HepG2 (cell line): ENCODE data around the gene CD83. TPM values are rescaled to one million over a fixed set of nuclear protein-coding genes. Genes with fewer than 3 reads are reported as not detected.

ENCODE experiments used
- ATAC-seq: fragments of 200-7000 bp; cut with Tn5 transposase; 3 replicates; pipeline ENCODE4 v1.9.1; 2020; ENCODE audit warnings: mild to moderate bottlenecking, moderate library complexity
- BruUV-seq: library from RNA; stranded (reverse); fragments of 400-500 nt; replicated peaks from 2 replicates; lab custom pipeline; 2021; lab: Mats Ljungman, UMichigan
- CTCF ChIA-PET: fragments of 300-600 bp; formaldehyde crosslinking; extraction: SDS; loops from one replicate; lab custom pipeline; 2021; ENCODE audit warnings: low total read pairs, inconsistent platforms, low intra/inter-chr PET ratio; lab: Yijun Ruan, JAX
- POLR2A ChIA-PET: fragments of 350-600 bp; sonication (Branson Sonifier 250); formaldehyde crosslinking; loops from one replicate; lab custom pipeline; 2020; ENCODE audit warnings: antibody characterized with exemption, inconsistent platforms; lab: Yijun Ruan, JAX
- DNase-seq: peaks from one replicate; pipeline ENCODE4 v3.0.0-alpha.2; 2015; ENCODE audit warnings: low spot score
- FAIRE-seq: peaks from 3 replicates; lab custom pipeline; 2011; peaks lifted over from hg19 to GRCh38; lab: Jason Lieb, UNC
- H2AFZ ChIP-seq: one replicate; pipeline ENCODE4 v1.6.1; 2011; ENCODE audit warnings: low read length, inconsistent platforms
- H3K27ac ChIP-seq: fragments of 300-600 bp; 3 replicates; pipeline ENCODE4 v1.8.0; 2011; ENCODE audit warnings: mixed run types, mild to moderate bottlenecking, mixed read lengths, low read length, inconsistent platforms; ENCODE audit not compliant: insufficient read depth; ENCODE audit errors: extremely low read length
- H3K27me3 ChIP-seq, 2 experiments: fragments of 200-600 bp in 1 of 2; 2 replicates in 1 of 2; 3 replicates in 1 of 2; pipeline versions ENCODE4 v1.6.0 to v1.8.0; 2011; ENCODE audit warnings: low read length in 2 of 2, mild to moderate bottlenecking in 2 of 2, moderate library complexity in 2 of 2, inconsistent platforms in 1 of 2; ENCODE audit not compliant: insufficient read depth in 2 of 2, control insufficient read depth in 1 of 2
- H3K36me3 ChIP-seq, 2 experiments: fragments of 200-600 bp in 1 of 2; replicated peaks in 1 of 2; 2 replicates in 1 of 2; 3 replicates in 1 of 2; pipeline versions ENCODE4 v1.5.1 to v1.8.0; 2011; ENCODE audit warnings: low read length in 2 of 2, inconsistent platforms in 1 of 2; ENCODE audit not compliant: insufficient read depth in 2 of 2, control insufficient read depth in 1 of 2
- H3K4me1 ChIP-seq: 2 replicates; pipeline ENCODE4 v1.5.1; 2012; ENCODE audit warnings: low read length, inconsistent platforms; ENCODE audit not compliant: insufficient read depth
- H3K4me2 ChIP-seq: 2 replicates; pipeline ENCODE4 v1.6.0; 2011; ENCODE audit warnings: low read depth, low read length, inconsistent platforms
- H3K4me3 ChIP-seq, 3 experiments: fragments of 200-600 bp in 1 of 3; sonication (generic), shearing (Covaris generic) in 1 of 3; replicated peaks in 1 of 3; 2 replicates each; pipeline ENCODE4 v1.5.1; 2011 to 2016; ENCODE audit warnings: low read length in 3 of 3, inconsistent platforms in 2 of 3, low read depth in 2 of 3, mild to moderate bottlenecking in 2 of 3, control low read depth in 1 of 3, mixed read lengths in 1 of 3; ENCODE audit not compliant: insufficient read depth in 1 of 3
- H3K79me2 ChIP-seq: one replicate; pipeline ENCODE4 v1.6.1; 2011; ENCODE audit warnings: low read length, inconsistent platforms; ENCODE audit not compliant: insufficient read depth
- H3K9ac ChIP-seq: 2 replicates; pipeline ENCODE4 v1.6.0; 2011; ENCODE audit warnings: mild to moderate bottlenecking, low read depth, low read length, inconsistent platforms; ENCODE audit not compliant: insufficient read depth
- H3K9me3 ChIP-seq: 2 replicates; pipeline ENCODE4 v1.5.1; 2012; ENCODE audit warnings: mild to moderate bottlenecking, low read length
- H4K20me1 ChIP-seq: 2 replicates; pipeline ENCODE4 v1.6.0; 2011; ENCODE audit warnings: inconsistent platforms, mild to moderate bottlenecking, low read length, moderate library complexity; ENCODE audit not compliant: insufficient read depth
- JUNB ChIP-seq: sonication (generic); formaldehyde crosslinking; IDR thresholded peaks from 2 replicates; pipeline ENCODE4 v1.8.0; 2022; ENCODE audit warnings: missing genetic modification reagents, mild to moderate bottlenecking, borderline replicate concordance
- KLF9 ChIP-seq: IDR thresholded peaks from 2 replicates; pipeline ENCODE4 v1.6.1; 2016; ENCODE audit warnings: low read depth
- MYNN ChIP-seq: sonication (generic); formaldehyde crosslinking; IDR thresholded peaks from 2 replicates; pipeline ENCODE4 v1.4.0; 2020; ENCODE audit warnings: mild to moderate bottlenecking, low read depth, missing genetic modification reagents
- NR3C1 ChIP-seq: sonication (generic); formaldehyde crosslinking; IDR thresholded peaks from 2 replicates; pipeline ENCODE4 v1.4.0; 2020; ENCODE audit warnings: missing genetic modification reagents
- ZFP37 ChIP-seq: sonication (generic); formaldehyde crosslinking; IDR thresholded peaks from 2 replicates; pipeline ENCODE4 v1.4.0; 2020; ENCODE audit warnings: missing genetic modification reagents, borderline replicate concordance
- ZNF180 ChIP-seq: sonication (generic); formaldehyde crosslinking; IDR thresholded peaks from 2 replicates; pipeline ENCODE4 v1.4.0; 2020; ENCODE audit warnings: low read depth, missing genetic modification reagents, borderline replicate concordance
- ZNF34 ChIP-seq: sonication (generic); formaldehyde crosslinking; IDR thresholded peaks from 2 replicates; pipeline ENCODE4 v1.4.0; 2020; ENCODE audit warnings: mild to moderate bottlenecking, missing genetic modification reagents, borderline replicate concordance
- ZNF354B ChIP-seq: sonication (generic); formaldehyde crosslinking; IDR thresholded peaks from 2 replicates; pipeline ENCODE4 v1.8.0; 2022; ENCODE audit warnings: mild to moderate bottlenecking, missing genetic modification reagents
- ZNF792 ChIP-seq: IDR thresholded peaks from 2 replicates; pipeline ENCODE4 v1.6.1; 2016
- WGBS: methylation state at CpG from one replicate; pipeline ENCODE4 v1.1.6; 2017; ENCODE audit warnings: low lambda C conversion rate; 5-methylcytosine and 5-hydroxymethylcytosine counted together
- in situ Hi-C: cut with HindIII; loops from 2 replicates; pipeline ENCODE4 v1.10.0; 2017; ENCODE audit warnings: low pct_unique_long_range_greater_than_20kb; ENCODE audit not compliant: extremely low pct_ligation_motif_present
- intact Hi-C: fragments of 100-400 bp; cut with micrococcal nuclease; formaldehyde crosslinking; loops from one replicate; pipeline ENCODE4 v1.10.0; 2022; ENCODE audit not compliant: unreplicated experiment
- polyA plus RNA-seq, 8 experiments: library from polyadenylated mRNA; depleted of rRNA in 3 of 8; stranded (reverse) in 7 of 8; unstranded in 1 of 8; fragments of >200 nt; fragmentation: Illumina TruSeq in 4 of 8; extraction: Trizol in 4 of 8; gene quantifications; 2 replicates each; pipeline versions ENCODE4 v1.2.1 to v1.2.3, GENCODE V29; 2011 to 2016; ENCODE audit warnings: low read depth in 4 of 8, missing spikeins in 1 of 8, mixed read lengths in 1 of 8; ENCODE audit not compliant: insufficient read depth in 1 of 8
- total RNA-seq, 5 experiments: library from RNA; depleted of rRNA; stranded (reverse); fragments of >200 nt; fragmentation: Illumina TruSeq; extraction: Trizol; gene quantifications; 2 replicates each; pipeline ENCODE4 v1.2.3, GENCODE V29; 2016; ENCODE audit warnings: low read depth in 1 of 5
- TF ChIP-seq, protein P1 (sequence below): sonication (generic); formaldehyde crosslinking; IDR thresholded peaks from 2 replicates; pipeline ENCODE4 v1.4.0; 2020; ENCODE audit warnings: missing genetic modification reagents
- TF ChIP-seq, protein P2 (sequence below): IDR thresholded peaks from 2 replicates; pipeline ENCODE4 v1.4.0; 2020; ENCODE audit warnings: mild to moderate bottlenecking, missing genetic modification reagents
- TF ChIP-seq, protein P3 (sequence below): sonication (generic); formaldehyde crosslinking; IDR thresholded peaks from 2 replicates; pipeline ENCODE4 v1.8.1; 2023; ENCODE audit warnings: mild to moderate bottlenecking, moderate library complexity, missing genetic modification reagents
- TF ChIP-seq, protein P4 (sequence below): sonication (generic); formaldehyde crosslinking; conservative IDR thresholded peaks from 2 replicates; pipeline ENCODE4 v1.4.0; 2020; ENCODE audit warnings: missing genetic modification reagents
- TF ChIP-seq, protein P5 (sequence below): sonication (generic); formaldehyde crosslinking; conservative IDR thresholded peaks from 2 replicates; pipeline ENCODE4 v1.4.0; 2020; ENCODE audit warnings: missing genetic modification reagents

Gene CD83
- total and polyA plus RNA-seq, 2 of the 13 experiments (the other 11 are each of a cell fraction or from before 2014, with no cell fraction given), result 0.46 to 2.3 TPM

DNA sequence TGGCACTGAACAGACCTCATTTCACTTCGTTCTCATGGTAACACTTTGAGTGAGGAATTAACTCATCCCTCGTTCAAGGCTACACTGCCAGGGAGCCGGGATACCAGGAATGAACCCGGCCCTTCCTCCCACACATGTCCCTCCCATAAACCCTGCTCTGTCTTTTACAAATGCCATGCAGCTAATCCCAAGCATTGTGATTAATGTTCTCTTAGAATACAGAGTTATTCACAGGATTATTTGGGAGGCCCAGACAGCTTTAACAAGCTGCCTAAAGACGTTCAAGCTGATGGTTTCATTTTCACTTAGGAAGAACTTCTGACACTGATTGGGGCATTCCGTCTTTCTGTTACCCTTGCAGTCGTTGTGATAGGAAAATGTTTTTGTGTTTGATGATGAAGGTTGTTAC lies 42.5 kb upstream of the CD83 start:
- no peak for FAIRE-seq
- intact Hi-C loops (no loop called here), in situ Hi-C loops (no loop called here)
- H3K9ac ChIP-seq, result no peak overlapping the region; the same call in 1 of the 2 replicates
- no peaks in the 10 kb centered on the region for H3K36me3 ChIP-seq
- H3K27ac ChIP-seq, result no peak overlapping the region
- H3K4me1 ChIP-seq, result peaks cover 8% of the 10 kb centered on the region; the same call in 1 of the 2 replicates
- ChIA-PET POLR2A (no interaction called here), CTCF (no interaction called here)
- peak; percentile 81 for ATAC-seq
- peak overlapping the region; percentile 67 for H3K4me2 ChIP-seq
- no TSS peak for BruUV-seq
- H3K4me3 ChIP-seq, result peak overlapping the region; percentile 22 to 45 (median 43); a peak in 4 of 6 replicates
- no peaks in the 10 kb centered on the region for H3K79me2 ChIP-seq
- H3K27me3 ChIP-seq, result peaks cover 1 to 7% of the 10 kb centered on the region in 2 experiments; a peak in 2 of 5 replicates
- H2AFZ ChIP-seq, result peak overlapping the region; percentile 67
- H3K9me3 ChIP-seq, result no peaks in the 10 kb centered on the region
- DNase-seq, result no peak
- no peaks in the 10 kb centered on the region for H4K20me1 ChIP-seq
- WGBS, result 1% methylated on average over 7 of the region's 7 CpGs
- TF ChIP-seq, protein P1, sequence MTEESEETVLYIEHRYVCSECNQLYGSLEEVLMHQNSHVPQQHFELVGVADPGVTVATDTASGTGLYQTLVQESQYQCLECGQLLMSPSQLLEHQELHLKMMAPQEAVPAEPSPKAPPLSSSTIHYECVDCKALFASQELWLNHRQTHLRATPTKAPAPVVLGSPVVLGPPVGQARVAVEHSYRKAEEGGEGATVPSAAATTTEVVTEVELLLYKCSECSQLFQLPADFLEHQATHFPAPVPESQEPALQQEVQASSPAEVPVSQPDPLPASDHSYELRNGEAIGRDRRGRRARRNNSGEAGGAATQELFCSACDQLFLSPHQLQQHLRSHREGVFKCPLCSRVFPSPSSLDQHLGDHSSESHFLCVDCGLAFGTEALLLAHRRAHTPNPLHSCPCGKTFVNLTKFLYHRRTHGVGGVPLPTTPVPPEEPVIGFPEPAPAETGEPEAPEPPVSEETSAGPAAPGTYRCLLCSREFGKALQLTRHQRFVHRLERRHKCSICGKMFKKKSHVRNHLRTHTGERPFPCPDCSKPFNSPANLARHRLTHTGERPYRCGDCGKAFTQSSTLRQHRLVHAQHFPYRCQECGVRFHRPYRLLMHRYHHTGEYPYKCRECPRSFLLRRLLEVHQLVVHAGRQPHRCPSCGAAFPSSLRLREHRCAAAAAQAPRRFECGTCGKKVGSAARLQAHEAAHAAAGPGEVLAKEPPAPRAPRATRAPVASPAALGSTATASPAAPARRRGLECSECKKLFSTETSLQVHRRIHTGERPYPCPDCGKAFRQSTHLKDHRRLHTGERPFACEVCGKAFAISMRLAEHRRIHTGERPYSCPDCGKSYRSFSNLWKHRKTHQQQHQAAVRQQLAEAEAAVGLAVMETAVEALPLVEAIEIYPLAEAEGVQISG (CRISPR knock-in tag), result no peak
- TF ChIP-seq ZNF354B (CRISPR knock-in tag) (no peak), ZNF180 (no peak), MYNN (no peak), KLF9 (CRISPR knock-in tag) (no peak), NR3C1 (CRISPR knock-in tag) (no peak), ZFP37 (no peak), JUNB (CRISPR knock-in tag) (no peak), ZNF34 (CRISPR knock-in tag) (no peak), ZNF792 (no peak)
- TF ChIP-seq, protein P2, sequence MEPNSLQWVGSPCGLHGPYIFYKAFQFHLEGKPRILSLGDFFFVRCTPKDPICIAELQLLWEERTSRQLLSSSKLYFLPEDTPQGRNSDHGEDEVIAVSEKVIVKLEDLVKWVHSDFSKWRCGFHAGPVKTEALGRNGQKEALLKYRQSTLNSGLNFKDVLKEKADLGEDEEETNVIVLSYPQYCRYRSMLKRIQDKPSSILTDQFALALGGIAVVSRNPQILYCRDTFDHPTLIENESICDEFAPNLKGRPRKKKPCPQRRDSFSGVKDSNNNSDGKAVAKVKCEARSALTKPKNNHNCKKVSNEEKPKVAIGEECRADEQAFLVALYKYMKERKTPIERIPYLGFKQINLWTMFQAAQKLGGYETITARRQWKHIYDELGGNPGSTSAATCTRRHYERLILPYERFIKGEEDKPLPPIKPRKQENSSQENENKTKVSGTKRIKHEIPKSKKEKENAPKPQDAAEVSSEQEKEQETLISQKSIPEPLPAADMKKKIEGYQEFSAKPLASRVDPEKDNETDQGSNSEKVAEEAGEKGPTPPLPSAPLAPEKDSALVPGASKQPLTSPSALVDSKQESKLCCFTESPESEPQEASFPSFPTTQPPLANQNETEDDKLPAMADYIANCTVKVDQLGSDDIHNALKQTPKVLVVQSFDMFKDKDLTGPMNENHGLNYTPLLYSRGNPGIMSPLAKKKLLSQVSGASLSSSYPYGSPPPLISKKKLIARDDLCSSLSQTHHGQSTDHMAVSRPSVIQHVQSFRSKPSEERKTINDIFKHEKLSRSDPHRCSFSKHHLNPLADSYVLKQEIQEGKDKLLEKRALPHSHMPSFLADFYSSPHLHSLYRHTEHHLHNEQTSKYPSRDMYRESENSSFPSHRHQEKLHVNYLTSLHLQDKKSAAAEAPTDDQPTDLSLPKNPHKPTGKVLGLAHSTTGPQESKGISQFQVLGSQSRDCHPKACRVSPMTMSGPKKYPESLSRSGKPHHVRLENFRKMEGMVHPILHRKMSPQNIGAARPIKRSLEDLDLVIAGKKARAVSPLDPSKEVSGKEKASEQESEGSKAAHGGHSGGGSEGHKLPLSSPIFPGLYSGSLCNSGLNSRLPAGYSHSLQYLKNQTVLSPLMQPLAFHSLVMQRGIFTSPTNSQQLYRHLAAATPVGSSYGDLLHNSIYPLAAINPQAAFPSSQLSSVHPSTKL (CRISPR knock-in tag), result no peak
- TF ChIP-seq, protein P3, sequence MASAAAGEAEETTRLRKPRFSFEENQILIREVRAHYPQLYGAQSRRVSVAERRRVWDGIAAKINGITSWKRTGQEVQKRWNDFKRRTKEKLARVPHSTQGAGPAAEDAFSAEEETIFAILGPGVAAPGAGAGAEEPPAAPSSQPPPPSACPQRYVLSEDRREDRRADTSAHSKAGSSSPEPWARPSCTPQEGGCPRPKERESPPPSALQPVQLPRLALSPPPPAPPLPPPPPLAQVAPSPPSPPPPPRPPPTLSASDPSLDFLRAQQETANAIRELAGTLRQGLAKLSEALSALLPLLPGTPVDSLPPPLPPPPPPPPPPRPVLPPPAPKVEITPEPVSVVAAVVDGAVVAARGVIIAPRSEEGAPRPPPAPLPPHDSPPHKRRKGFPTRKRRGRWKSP (CRISPR knock-in tag), result no peak
- TF ChIP-seq, protein P4, sequence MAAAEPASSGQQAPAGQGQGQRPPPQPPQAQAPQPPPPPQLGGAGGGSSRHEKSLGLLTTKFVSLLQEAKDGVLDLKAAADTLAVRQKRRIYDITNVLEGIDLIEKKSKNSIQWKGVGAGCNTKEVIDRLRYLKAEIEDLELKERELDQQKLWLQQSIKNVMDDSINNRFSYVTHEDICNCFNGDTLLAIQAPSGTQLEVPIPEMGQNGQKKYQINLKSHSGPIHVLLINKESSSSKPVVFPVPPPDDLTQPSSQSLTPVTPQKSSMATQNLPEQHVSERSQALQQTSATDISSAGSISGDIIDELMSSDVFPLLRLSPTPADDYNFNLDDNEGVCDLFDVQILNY, result no peak
- TF ChIP-seq, protein P5, sequence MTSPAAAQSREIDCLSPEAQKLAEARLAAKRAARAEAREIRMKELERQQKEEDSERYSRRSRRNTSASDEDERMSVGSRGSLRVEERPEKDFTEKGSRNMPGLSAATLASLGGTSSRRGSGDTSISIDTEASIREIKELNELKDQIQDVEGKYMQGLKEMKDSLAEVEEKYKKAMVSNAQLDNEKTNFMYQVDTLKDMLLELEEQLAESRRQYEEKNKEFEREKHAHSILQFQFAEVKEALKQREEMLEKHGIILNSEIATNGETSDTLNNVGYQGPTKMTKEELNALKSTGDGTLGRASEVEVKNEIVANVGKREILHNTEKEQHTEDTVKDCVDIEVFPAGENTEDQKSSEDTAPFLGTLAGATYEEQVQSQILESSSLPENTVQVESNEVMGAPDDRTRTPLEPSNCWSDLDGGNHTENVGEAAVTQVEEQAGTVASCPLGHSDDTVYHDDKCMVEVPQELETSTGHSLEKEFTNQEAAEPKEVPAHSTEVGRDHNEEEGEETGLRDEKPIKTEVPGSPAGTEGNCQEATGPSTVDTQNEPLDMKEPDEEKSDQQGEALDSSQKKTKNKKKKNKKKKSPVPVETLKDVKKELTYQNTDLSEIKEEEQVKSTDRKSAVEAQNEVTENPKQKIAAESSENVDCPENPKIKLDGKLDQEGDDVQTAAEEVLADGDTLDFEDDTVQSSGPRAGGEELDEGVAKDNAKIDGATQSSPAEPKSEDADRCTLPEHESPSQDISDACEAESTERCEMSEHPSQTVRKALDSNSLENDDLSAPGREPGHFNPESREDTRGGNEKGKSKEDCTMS (CRISPR knock-in tag), result no peak
